ENCODE results near the gene TTLL13. TPM values are rescaled to one million over a fixed set of nuclear protein-coding genes. Genes with fewer than 3 reads are reported as not detected.

Gene TTLL13
- total RNA-seq, 1 experiment from 2014 or later = 0.43 TPM

GRCh38 chr15:90232196-90232595 is 17.2 kb upstream of the TTLL13 start:
- CTCF ChIA-PET = interaction anchor here (0.5 to 3.1 kb wide), 8 partner anchors 8 to 155 kb away, joined by 3 to 37 read pairs (median 6); partner anchors contain the start of gene TTLL13
- POLR2A ChIA-PET = no interaction called here

GRCh38 chr15:90232941-90233386 is 16.4 kb upstream of the TTLL13 start:
- no TSS peak for BruUV-seq (replicated peaks)
- ChIA-PET CTCF (interaction anchor here (0.5 to 3.1 kb wide), 17 partner anchors 9 to 493 kb away, joined by 3 to 37 read pairs (median 6); partner anchors contain the start of gene TTLL13), POLR2A (interaction anchor here (0.6 to 1.9 kb wide), 7 partner anchors 16 to 603 kb away, joined by 3 to 23 read pairs (median 5); partner anchors contain the start of genes IQGAP1 and TTLL13)
- Mint-ChIP-seq H3K4me3 (ENCODE audit: unreplicated experiment) (peak overlapping the region; percentile 80), H3K9me3 (ENCODE audit: unreplicated experiment) (no peaks in the 10 kb centered on the region), H3K4me1 (ENCODE audit: low read depth, unreplicated experiment) (peaks cover 16% of the 10 kb centered on the region), H3K27me3 (ENCODE audit: insufficient read depth, unreplicated experiment) (no peaks in the 10 kb centered on the region), H3K36me3 (ENCODE audit: insufficient read depth, unreplicated experiment) (no peaks in the 10 kb centered on the region), H3K27ac (ENCODE audit: unreplicated experiment) (peak overlapping the region; percentile 88)
- H3K4me3 ChIP-seq (ENCODE audit: low read depth, low read length) = peak overlapping the region; percentile 63
- no peaks in the 10 kb centered on the region for H3K27me3 ChIP-seq (replicated peaks; ENCODE audit: control insufficient read depth, insufficient read depth, low read length)
- no peaks in the 10 kb centered on the region for H3K9me3 ChIP-seq
- intact Hi-C loops (cut with micrococcal nuclease; ENCODE audit: unreplicated experiment) = loop anchor here (1.0 to 5.0 kb wide), 2 partner anchors 16 to 49 kb away; partner anchors contain the start of gene TTLL13
- no peaks in the 10 kb centered on the region; the same call in 1 of the 2 replicates for H3K36me3 ChIP-seq (ENCODE audit: control insufficient read depth, insufficient read depth, low read length)
- TF ChIP-seq CTCF (IDR thresholded peaks at IDR 0.05; ENCODE audit: insufficient read depth in 1 of 2, low read depth in 1 of 2, low read length in 1 of 2, severe bottlenecking in 1 of 2, unreplicated experiment in 1 of 2) = peak; percentile 51 to 79
- H3K4me1 ChIP-seq = no peaks in the 10 kb centered on the region; the same call in 1 of the 2 replicates
- DNase-seq = peak in 1 of 2 experiments; percentile 88

More at GRCh38 chr15:90232196-90232595, 17.2 kb upstream of the TTLL13 start:
- Mint-ChIP-seq H3K9me3 (ENCODE audit: unreplicated experiment) (no peaks in the 10 kb centered on the region), H3K27ac (ENCODE audit: unreplicated experiment) (no peak overlapping the region), H3K27me3 (ENCODE audit: insufficient read depth, unreplicated experiment) (no peaks in the 10 kb centered on the region), H3K4me1 (ENCODE audit: low read depth, unreplicated experiment) (peaks cover 16% of the 10 kb centered on the region), H3K4me3 (ENCODE audit: unreplicated experiment) (peak overlapping the region; percentile 80), H3K36me3 (ENCODE audit: insufficient read depth, unreplicated experiment) (no peaks in the 10 kb centered on the region)
- DNase-seq = no peak
- intact Hi-C loops (cut with micrococcal nuclease; ENCODE audit: unreplicated experiment) = loop anchor here (5.0 kb wide), 1 partner anchor 50 kb away; no protein-coding TSS in a partner anchor
- Histone ChIP-seq H3K36me3 (ENCODE audit: control insufficient read depth, insufficient read depth, low read length) (no peaks in the 10 kb centered on the region; the same call in 1 of the 2 replicates), H3K9me3 (no peaks in the 10 kb centered on the region), H3K4me3 (ENCODE audit: low read depth, low read length) (no peak overlapping the region), H3K27me3 (replicated peaks; ENCODE audit: control insufficient read depth, insufficient read depth, low read length) (no peaks in the 10 kb centered on the region), H3K4me1 (no peaks in the 10 kb centered on the region; the same call in 1 of the 2 replicates)
- no peak for TF ChIP-seq CTCF (IDR thresholded peaks at IDR 0.05; ENCODE audit: insufficient read depth in 1 of 2, low read depth in 1 of 2, low read length in 1 of 2, severe bottlenecking in 1 of 2, unreplicated experiment in 1 of 2)
- no TSS peak for BruUV-seq (replicated peaks)

- Histone ChIP-seq H3K36me3 (ENCODE audit: control insufficient read depth, insufficient read depth, low read length) (no peaks in the 10 kb centered on the region; the same call in 1 of the 2 replicates), H3K4me1 (no peaks in the 10 kb centered on the region; the same call in 1 of the 2 replicates), H3K4me3 (ENCODE audit: low read depth, low read length) (peak within 1 kb of the TSS; percentile 63), H3K9me3 (no peaks in the 10 kb centered on the region), H3K27me3 (replicated peaks; ENCODE audit: control insufficient read depth, insufficient read depth, low read length) (no peaks in the 10 kb centered on the region)
- TF ChIP-seq CTCF (IDR thresholded peaks at IDR 0.05; ENCODE audit: insufficient read depth in 1 of 2, low read depth in 1 of 2, low read length in 1 of 2, severe bottlenecking in 1 of 2, unreplicated experiment in 1 of 2) = no peak
- intact Hi-C loops (cut with micrococcal nuclease; ENCODE audit: unreplicated experiment) = loop anchor here (1.0 to 5.0 kb wide), 3 partner anchors 16 to 49 kb away; partner anchors contain the start of genes NGRN and TTLL13
- Mint-ChIP-seq H3K4me1 (ENCODE audit: low read depth, unreplicated experiment) (peaks cover 16% of the 10 kb centered on the region), H3K27me3 (ENCODE audit: insufficient read depth, unreplicated experiment) (no peaks in the 10 kb centered on the region), H3K27ac (ENCODE audit: unreplicated experiment) (peak within 1 kb of the TSS; percentile 88), H3K4me3 (ENCODE audit: unreplicated experiment) (peak within 1 kb of the TSS; percentile 80), H3K36me3 (ENCODE audit: insufficient read depth, unreplicated experiment) (no peaks in the 10 kb centered on the region), H3K9me3 (ENCODE audit: unreplicated experiment) (no peaks in the 10 kb centered on the region)
- BruUV-seq (replicated peaks) = TSS peak; percentile 59
- peak; percentile 96 to 97 for DNase-seq
- ChIA-PET CTCF (interaction anchor here (0.5 to 3.1 kb wide), 21 partner anchors 9 to 638 kb away, joined by 3 to 37 read pairs (median 4); partner anchors contain the start of gene TTLL13), POLR2A (interaction anchor here (0.5 to 1.9 kb wide), 24 partner anchors 11 to 603 kb away, joined by 3 to 23 read pairs (median 4); partner anchors contain the start of genes IQGAP1, NGRN, SEMA4B and TTLL13)
Observed at GRCh38 chr15:90233387-90234095, 15.8 kb upstream of the TTLL13 start, which contains the start of gene CIB1. Gene CIB1 (minus strand): TSS chr15:90233941. CDS start chr15:90233885, 56 bp downstream.

Measured in Caco-2 (cell line).